Astrocyte (in vitro differentiated cells and primary cell): ENCODE measurements around the gene EPAS1. TPM values are rescaled to one million over a fixed set of nuclear protein-coding genes. Genes with fewer than 3 reads are reported as not detected.
A peak's percentile ranks its signal among the peaks of the same experiment; 100 is the strongest.

Experiments
- DNase-seq: peaks from one replicate; pipeline ENCODE4 v3.0.0-alpha.2; 2010; ENCODE audit warnings: low read depth
- FAIRE-seq: peaks from 2 replicates; lab custom pipeline; 2011; peaks lifted over from hg19 to GRCh38; lab: Jason Lieb, UNC
- H2AFZ ChIP-seq: 2 replicates; pipeline ENCODE4 v1.6.0; 2012; ENCODE audit warnings: low read depth, low read length, inconsistent platforms
- H3K27ac ChIP-seq: 2 replicates; pipeline ENCODE4 v1.5.1; 2011; ENCODE audit warnings: low read depth, low read length, inconsistent platforms
- H3K27me3 ChIP-seq: 2 replicates; pipeline ENCODE4 v1.6.0; 2011; ENCODE audit warnings: low read length, inconsistent platforms; ENCODE audit not compliant: insufficient read depth
- H3K36me3 ChIP-seq: 2 replicates; pipeline ENCODE4 v1.5.1; 2011; ENCODE audit warnings: low read length, inconsistent platforms; ENCODE audit not compliant: insufficient read depth
- H3K4me1 ChIP-seq: 2 replicates; pipeline ENCODE4 v1.5.1; 2011; ENCODE audit warnings: low read length, inconsistent platforms; ENCODE audit not compliant: insufficient read depth
- H3K4me2 ChIP-seq: 2 replicates; pipeline ENCODE4 v1.6.0; 2012; ENCODE audit warnings: low read length, inconsistent platforms
- H3K4me3 ChIP-seq: 2 replicates; pipeline ENCODE4 v1.5.1; 2011; ENCODE audit warnings: low read depth, mild to moderate bottlenecking, low read length, inconsistent platforms; ENCODE audit not compliant: insufficient read depth
- H3K79me2 ChIP-seq: 2 replicates; pipeline ENCODE4 v1.6.0; 2012; ENCODE audit warnings: mild to moderate bottlenecking, low read length, inconsistent platforms; ENCODE audit not compliant: insufficient read depth
- H3K9ac ChIP-seq: 2 replicates; pipeline ENCODE4 v1.6.0; 2012; ENCODE audit warnings: mild to moderate bottlenecking, low read length, inconsistent platforms
- H3K9me3 ChIP-seq: 2 replicates; pipeline ENCODE4 v1.5.1; 2012; ENCODE audit warnings: low read depth, mild to moderate bottlenecking, low read length, inconsistent platforms; ENCODE audit not compliant: insufficient read depth
- H4K20me1 ChIP-seq: 2 replicates; pipeline ENCODE4 v1.6.0; 2012; ENCODE audit warnings: low read length, inconsistent platforms; ENCODE audit not compliant: insufficient read depth
- H3K27ac Mint-ChIP-seq: one replicate; pipeline ENCODE4 v1.8.0; 2021; ENCODE audit warnings: mild to moderate bottlenecking, mixed read lengths; ENCODE audit not compliant: unreplicated experiment
- H3K27me3 Mint-ChIP-seq: one replicate; pipeline ENCODE4 v1.8.0; 2021; ENCODE audit warnings: low read depth, mixed read lengths; ENCODE audit not compliant: unreplicated experiment
- H3K36me3 Mint-ChIP-seq: one replicate; pipeline ENCODE4 v1.8.0; 2021; ENCODE audit warnings: low read depth, mixed read lengths; ENCODE audit not compliant: unreplicated experiment
- H3K4me1 Mint-ChIP-seq: one replicate; pipeline ENCODE4 v1.8.0; 2021; ENCODE audit warnings: low read depth, mixed read lengths; ENCODE audit not compliant: unreplicated experiment
- H3K4me3 Mint-ChIP-seq: one replicate; pipeline ENCODE4 v1.8.0; 2021; ENCODE audit warnings: mild to moderate bottlenecking, moderate library complexity, mixed read lengths; ENCODE audit not compliant: unreplicated experiment
- H3K9me3 Mint-ChIP-seq: one replicate; pipeline ENCODE4 v1.8.0; 2021; ENCODE audit warnings: mild to moderate bottlenecking, mixed read lengths; ENCODE audit not compliant: unreplicated experiment
- EZH2 ChIP-seq: IDR thresholded peaks from 2 replicates; pipeline ENCODE4 v1.6.1; 2012; ENCODE audit warnings: mild to moderate bottlenecking, low read length, inconsistent platforms; ENCODE audit not compliant: insufficient read depth
- total RNA-seq: library from RNA; stranded (reverse); gene quantifications from 2 replicates; pipeline ENCODE4 v1.2.1, GENCODE V29; 2021
- TF ChIP-seq, protein P1 (sequence below): IDR thresholded peaks from 2 replicates; pipeline ENCODE4 v1.5.1; 2011; ENCODE audit warnings: low read depth, mild to moderate bottlenecking, inconsistent platforms, low read length, moderate library complexity; ENCODE audit not compliant: insufficient read depth

Gene EPAS1
- total RNA-seq, 1 donor from 2014 or later: 42.8 TPM

DNA sequence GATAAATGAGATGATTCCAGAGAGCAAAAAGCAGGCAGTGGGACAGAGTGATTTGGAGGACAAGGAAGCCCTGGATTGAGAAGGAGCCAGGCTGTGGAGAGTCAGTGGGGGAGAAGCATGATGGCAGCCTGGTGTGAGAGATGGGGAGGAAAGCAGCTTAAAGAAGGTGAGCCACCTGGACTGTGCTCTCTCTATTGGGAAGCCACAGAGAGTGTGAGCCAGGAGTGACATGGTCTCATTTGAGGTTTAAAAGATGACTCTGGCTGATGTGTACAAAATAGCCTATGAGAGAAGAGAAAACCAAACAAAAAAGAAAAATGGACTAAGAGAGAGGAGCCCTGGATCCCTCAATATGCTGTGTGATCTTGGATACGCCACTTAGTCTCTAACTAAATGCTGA is 12.9 kb upstream of the EPAS1 start:
- H3K4me1 Mint-ChIP-seq: no peaks in the 10 kb centered on the region
- no peak for TF ChIP-seq EZH2
- TF ChIP-seq, protein P1, sequence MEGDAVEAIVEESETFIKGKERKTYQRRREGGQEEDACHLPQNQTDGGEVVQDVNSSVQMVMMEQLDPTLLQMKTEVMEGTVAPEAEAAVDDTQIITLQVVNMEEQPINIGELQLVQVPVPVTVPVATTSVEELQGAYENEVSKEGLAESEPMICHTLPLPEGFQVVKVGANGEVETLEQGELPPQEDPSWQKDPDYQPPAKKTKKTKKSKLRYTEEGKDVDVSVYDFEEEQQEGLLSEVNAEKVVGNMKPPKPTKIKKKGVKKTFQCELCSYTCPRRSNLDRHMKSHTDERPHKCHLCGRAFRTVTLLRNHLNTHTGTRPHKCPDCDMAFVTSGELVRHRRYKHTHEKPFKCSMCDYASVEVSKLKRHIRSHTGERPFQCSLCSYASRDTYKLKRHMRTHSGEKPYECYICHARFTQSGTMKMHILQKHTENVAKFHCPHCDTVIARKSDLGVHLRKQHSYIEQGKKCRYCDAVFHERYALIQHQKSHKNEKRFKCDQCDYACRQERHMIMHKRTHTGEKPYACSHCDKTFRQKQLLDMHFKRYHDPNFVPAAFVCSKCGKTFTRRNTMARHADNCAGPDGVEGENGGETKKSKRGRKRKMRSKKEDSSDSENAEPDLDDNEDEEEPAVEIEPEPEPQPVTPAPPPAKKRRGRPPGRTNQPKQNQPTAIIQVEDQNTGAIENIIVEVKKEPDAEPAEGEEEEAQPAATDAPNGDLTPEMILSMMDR: no peak
- H3K27me3 ChIP-seq: peaks cover 18% of the 10 kb centered on the region
- H3K79me2 ChIP-seq: no peaks in the 10 kb centered on the region
- H3K27me3 Mint-ChIP-seq: peaks cover 48% of the 10 kb centered on the region
- no peaks in the 10 kb centered on the region for H3K36me3 Mint-ChIP-seq
- no peaks in the 10 kb centered on the region for H3K9me3 ChIP-seq
- H3K4me3 ChIP-seq: no peak overlapping the region
- DNase-seq: no peak
- no peak overlapping the region for H2AFZ ChIP-seq
- H3K27ac Mint-ChIP-seq: no peak overlapping the region
- H3K9ac ChIP-seq: no peak overlapping the region
- no peaks in the 10 kb centered on the region for H3K4me1 ChIP-seq
- H3K4me2 ChIP-seq: no peak overlapping the region
- no peak overlapping the region for H3K27ac ChIP-seq
- H3K4me3 Mint-ChIP-seq: no peak overlapping the region
- no peak for FAIRE-seq
- H4K20me1 ChIP-seq: no peaks in the 10 kb centered on the region
- H3K9me3 Mint-ChIP-seq: peaks cover 2% of the 10 kb centered on the region
- H3K36me3 ChIP-seq: no peaks in the 10 kb centered on the region

DNA sequence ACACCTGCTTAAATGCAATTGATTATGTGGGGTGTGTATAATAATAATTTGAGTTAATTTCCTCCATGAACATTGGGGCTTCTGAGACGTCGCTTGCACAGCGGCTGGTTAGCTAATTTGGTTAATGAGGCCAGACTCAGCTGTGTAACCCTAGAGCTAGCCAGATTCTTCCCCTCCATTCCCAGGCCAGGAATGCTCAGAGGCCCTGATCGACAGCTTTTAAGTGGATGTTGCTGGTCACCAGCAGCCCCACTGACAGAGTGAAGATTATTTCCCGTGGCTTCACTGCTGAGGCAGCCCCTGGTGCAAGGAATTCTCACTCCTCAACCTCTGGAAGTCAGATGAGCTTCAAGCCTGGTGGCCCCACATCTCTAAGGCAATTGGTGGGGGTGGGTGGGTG is 12.4 kb upstream of the EPAS1 start:
- H3K9me3 ChIP-seq: no peaks in the 10 kb centered on the region
- FAIRE-seq: no peak
- no peak overlapping the region for H3K9ac ChIP-seq
- H3K4me3 Mint-ChIP-seq: no peak overlapping the region
- no peak overlapping the region for H3K4me2 ChIP-seq
- DNase-seq: no peak
- no peaks in the 10 kb centered on the region for H3K4me1 ChIP-seq
- H3K9me3 Mint-ChIP-seq: peaks cover 2% of the 10 kb centered on the region
- H3K27ac Mint-ChIP-seq: peak overlapping the region; percentile 64
- no peaks in the 10 kb centered on the region for H3K36me3 Mint-ChIP-seq
- H3K27me3 ChIP-seq: peaks cover 19% of the 10 kb centered on the region
- no peak overlapping the region for H2AFZ ChIP-seq
- TF ChIP-seq, protein P1: no peak
- TF ChIP-seq EZH2: no peak
- no peaks in the 10 kb centered on the region for H4K20me1 ChIP-seq
- no peaks in the 10 kb centered on the region for H3K36me3 ChIP-seq
- peaks cover 48% of the 10 kb centered on the region for H3K27me3 Mint-ChIP-seq
- no peaks in the 10 kb centered on the region for H3K79me2 ChIP-seq
- H3K4me1 Mint-ChIP-seq: no peaks in the 10 kb centered on the region
- no peak overlapping the region for H3K4me3 ChIP-seq
- H3K27ac ChIP-seq: no peak overlapping the region

- no peaks in the 10 kb centered on the region for H3K4me1 ChIP-seq
- DNase-seq (no peak), FAIRE-seq (no peak)
- no peaks in the 10 kb centered on the region for H3K36me3 ChIP-seq
- H2AFZ ChIP-seq: no peak overlapping the region
- no peak overlapping the region for H3K4me3 ChIP-seq
- peaks cover 26% of the 10 kb centered on the region for H3K27me3 ChIP-seq
- no peak overlapping the region for H3K4me3 Mint-ChIP-seq
- H3K79me2 ChIP-seq: no peaks in the 10 kb centered on the region
- H3K36me3 Mint-ChIP-seq: no peaks in the 10 kb centered on the region
- no peak overlapping the region for H3K27ac ChIP-seq
- no peak overlapping the region for H3K9ac ChIP-seq
- H3K9me3 ChIP-seq: no peaks in the 10 kb centered on the region
- no peak overlapping the region for H3K4me2 ChIP-seq
- TF ChIP-seq EZH2: no peak
- TF ChIP-seq, protein P1: no peak
- H4K20me1 ChIP-seq: no peaks in the 10 kb centered on the region
- peaks cover 59% of the 10 kb centered on the region for H3K27me3 Mint-ChIP-seq
- H3K9me3 Mint-ChIP-seq: peaks cover 4% of the 10 kb centered on the region
- no peak overlapping the region for H3K27ac Mint-ChIP-seq
- no peaks in the 10 kb centered on the region for H3K4me1 Mint-ChIP-seq
These were observed 10.5 kb upstream of the EPAS1 start for GRCh38 chr2:46286715-46287114.
